HT-29 (cell line): Measurements from ENCODE around the gene NUDT2. TPM values are rescaled to one million over a fixed set of nuclear protein-coding genes. Genes with fewer than 3 reads are reported as not detected.
"Not testable (repeated sequence)": the region's sequence is repeated elsewhere in the genome, so short reads cannot be mapped to it uniquely, and the experiment has no call there.

Experiments used
- DNase-seq: peaks from one replicate; pipeline ENCODE4 v3.0.0-alpha.2; 2015; ENCODE audit warnings: low spot score
- total RNA-seq: library from RNA; depleted of rRNA; stranded (reverse); fragments of >200 nt; shearing (Covaris generic); gene quantifications from 2 replicates; pipeline ENCODE4 v1.2.3, GENCODE V29; 2014; rRNA removed

Gene NUDT2
- total RNA-seq, result 15.9 and 16.4 TPM in 2 replicates

DNA sequence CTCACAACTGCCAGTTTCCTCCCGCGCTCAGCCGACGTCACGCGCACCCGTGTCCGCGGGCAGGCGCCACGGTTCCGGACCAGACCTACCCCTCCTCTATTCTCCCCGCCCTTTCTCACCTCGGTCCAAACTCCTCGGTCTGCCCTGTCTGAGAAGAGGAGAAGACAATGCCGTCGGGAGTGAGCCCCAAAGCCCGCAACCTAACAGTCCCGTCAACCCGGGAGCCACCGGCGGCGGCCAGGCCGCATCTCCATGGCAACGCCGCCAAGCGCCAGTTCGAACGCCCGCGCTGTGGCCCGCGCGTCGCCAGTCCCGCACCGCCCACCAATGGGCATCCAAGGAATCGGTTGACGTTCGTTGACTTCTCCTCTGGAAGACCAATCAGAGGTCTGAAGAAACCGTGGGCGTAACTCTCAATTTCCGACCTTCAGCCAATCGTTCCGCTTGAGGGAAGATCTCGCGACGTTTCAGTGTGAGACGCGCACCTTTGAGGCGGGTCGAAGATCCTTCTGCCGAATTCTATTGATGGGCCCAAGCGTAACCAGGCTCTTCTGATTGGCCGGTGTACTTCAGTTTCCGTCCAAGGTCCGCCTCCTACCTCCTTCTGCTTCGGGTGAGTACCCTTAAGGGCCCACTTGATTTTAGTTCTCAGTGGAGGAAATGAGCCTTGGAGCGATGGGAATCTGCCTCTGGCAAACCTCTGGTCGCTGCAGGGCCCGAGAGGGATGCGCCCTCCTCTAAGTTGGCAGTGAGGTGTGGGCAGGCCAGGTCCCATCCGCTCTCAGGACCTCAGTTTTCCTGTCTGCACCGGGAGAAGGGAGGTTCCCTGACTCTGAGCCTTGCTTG lies at the start of gene NUDT2, which contains the start of gene KIF24:
Gene NUDT2 (plus strand): TSS at position 583 of the 846 bp plus-strand sequence. CDS start 9,471 bp downstream, outside the sequence.
Gene KIF24 (minus strand): TSS at position 282 of the 846 bp plus-strand sequence. CDS start 17,922 bp downstream, outside the sequence.
- peak; percentile 99 for DNase-seq

DNA sequence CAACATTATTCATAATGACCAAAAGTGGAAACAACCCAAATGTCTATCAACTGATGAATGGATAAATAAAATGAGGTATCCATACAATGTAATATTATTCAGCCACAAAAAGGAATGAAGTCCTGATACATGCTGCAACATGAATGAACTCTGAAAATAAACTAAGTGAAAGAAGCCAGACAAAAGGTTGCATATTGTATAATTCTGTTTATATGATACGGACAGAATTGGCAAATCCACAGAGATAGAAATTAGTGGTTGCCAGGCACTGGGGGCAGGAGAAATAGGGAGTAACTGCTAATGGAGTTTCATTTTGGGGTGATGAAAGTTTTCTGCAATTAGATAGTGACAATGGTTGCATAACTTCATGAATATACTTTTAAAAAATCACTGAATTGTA lies 47.3 kb upstream of the NUDT2 start:
- DNase-seq, result no peak

DNA sequence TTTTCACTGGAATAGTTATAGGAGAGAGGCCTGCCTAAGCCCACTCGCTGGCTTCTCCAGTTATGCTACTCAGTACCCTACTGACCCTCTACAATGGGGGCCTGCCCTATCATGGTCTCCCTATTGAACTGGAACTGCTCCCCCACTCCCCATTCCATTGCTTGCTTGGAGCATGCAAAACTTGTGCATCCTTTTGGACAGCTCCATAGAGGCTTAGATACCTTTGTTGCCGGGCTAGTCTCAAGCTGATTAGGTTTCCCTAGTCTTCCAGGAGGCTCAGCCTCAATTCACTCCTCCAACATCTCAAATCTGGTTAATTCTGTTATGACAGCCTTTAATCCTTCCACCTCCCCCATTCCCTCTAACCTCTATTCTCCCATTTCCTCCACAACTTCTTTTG lies 40.2 kb upstream of the NUDT2 start:
- no peak for DNase-seq

DNA sequence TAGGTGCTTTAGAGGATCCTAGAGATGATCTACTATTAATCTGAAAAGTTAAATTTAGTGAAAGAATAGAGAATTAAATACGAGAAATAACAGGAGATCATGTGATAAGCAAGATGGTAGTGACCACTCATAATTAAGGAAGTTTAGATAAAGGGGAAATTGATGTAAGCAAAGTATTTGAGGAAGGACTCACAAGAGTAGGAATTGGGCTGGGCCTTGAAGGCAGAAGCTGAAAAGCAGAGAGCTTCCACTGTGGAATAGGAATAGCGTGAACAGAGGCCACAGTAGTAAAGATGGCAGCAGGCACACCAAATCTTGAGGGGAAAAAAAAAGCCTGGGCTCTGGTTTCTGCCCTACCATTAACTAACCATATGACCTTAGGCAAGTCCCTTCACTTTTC lies 38.3 kb upstream of the NUDT2 start:
- DNase-seq, result no peak

DNA sequence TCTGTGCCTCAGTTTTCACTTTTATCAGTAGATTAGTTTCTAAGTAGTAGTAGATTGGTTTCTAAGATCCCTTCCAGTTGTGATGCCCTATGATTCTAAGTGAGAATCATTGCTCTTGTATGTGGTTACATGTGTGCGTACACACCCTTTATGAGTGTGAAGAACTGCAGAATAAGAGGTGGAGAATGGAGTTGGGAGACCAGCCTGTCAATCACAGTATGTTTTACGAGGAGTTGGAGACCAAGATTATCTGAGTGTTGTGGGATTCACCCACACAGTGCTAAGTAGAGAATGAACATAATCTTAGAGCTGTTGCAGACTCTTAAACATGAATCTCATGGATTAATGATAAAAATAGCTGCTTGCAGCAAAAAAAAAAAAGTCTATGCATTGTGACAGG lies 37.9 kb upstream of the NUDT2 start:
- DNase-seq, result no peak

DNA sequence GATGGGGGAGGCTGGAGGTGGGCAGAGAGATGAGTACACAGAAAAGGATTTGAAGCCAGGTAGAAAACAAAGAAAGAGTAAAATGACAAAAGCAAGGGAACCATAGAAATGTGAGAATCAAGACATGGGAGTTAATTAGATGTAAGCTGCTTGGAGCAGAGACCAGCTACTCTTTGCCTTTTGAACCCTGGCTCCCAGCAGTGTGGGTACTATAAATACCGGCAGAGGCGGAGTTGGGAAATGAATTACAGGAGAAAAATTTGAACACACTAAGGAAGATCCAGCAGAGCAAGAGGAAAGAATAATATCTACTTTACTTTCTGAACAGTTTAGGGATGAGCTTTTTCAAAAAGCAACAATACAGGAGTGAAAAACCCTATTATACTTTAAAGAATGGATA lies 36.8 kb upstream of the NUDT2 start:
- DNase-seq, result no peak

DNA sequence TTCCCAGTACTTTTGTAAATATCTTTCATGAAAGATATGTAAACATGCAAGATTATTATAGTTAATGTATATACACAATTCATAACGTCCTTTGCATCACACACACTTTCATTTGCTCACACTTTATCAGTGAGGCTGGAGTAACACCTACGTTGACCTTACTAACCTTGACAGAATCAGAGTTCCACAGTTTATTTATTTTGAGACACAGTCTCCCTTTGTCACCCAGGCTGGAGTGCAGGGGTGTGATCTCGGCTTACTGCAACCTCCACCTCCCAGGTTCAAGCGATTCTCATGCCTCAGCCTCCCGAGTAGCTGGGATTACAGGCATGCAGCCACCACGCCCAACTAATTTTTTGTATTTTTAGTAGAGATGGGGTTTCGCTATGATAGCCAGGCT lies 28.3 kb upstream of the NUDT2 start:
- DNase-seq, result not testable (repeated sequence)

DNA sequence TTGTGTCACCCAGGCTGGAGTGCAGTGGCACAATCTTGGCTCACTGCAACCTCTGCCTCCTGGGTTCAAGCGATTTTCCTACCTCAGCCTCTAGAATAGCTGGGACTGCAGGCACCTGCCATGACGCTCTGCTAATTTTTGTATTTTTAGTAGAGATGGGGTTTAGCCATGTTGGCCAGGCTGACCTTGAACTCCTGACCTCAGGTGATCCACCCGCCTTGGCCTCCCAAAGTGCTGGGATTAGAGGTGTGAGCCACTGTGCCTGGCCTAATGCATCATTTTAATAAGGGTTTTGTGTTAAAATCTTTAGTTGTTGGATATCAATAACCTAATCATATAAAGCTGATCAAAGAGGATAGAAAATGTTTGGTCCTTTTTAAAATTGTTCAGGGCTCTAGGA lies 21.1 kb upstream of the NUDT2 start:
- DNase-seq, result not testable (repeated sequence)

DNA sequence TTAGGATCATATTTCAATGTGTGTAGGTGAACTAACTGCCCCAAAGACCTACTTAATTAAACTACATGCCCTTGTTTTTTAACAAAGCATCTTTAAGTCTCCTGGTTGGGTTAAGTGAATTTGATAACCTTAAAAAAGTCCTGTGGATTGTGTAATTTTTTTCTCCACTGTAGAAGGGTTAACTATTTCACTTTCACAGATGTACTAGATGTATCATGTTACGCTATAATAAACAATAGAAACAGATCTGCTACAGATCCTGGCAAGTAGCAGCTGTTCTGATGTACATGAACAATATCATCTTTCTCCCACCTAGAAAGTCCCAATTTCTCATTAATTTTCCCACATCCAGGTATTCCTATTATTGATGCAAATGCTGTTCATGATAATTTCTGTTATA lies 19.2 kb upstream of the NUDT2 start:
- no peak for DNase-seq

DNA sequence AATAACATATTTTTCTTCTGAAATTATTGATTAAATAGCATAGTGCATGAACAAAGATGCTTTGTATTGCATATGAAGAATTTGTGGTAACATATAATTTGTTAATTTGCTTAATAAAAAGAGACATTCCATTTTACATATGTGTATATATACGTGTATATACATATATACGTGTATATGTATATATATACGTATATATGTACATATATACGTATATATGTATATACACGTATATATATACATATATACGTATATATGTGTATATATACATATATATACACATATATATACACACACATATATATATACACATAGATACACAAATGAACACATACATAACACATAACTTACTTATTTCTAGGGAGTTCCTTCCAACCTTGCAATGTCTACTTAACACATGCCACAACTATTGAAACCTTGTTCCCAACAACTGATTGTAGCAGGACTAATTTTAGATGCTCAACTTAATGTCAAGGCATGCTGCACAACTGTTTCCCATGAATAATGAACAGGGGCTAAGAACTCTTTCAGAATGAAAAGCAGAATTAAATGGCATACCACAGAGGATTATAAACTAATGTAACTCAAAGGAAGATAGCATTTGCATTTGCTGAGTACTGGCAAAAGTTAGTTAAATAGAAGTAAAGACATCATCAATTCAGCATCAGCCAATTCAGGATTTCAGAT lies 17.7 kb upstream of the NUDT2 start:
- no peak for DNase-seq

DNA sequence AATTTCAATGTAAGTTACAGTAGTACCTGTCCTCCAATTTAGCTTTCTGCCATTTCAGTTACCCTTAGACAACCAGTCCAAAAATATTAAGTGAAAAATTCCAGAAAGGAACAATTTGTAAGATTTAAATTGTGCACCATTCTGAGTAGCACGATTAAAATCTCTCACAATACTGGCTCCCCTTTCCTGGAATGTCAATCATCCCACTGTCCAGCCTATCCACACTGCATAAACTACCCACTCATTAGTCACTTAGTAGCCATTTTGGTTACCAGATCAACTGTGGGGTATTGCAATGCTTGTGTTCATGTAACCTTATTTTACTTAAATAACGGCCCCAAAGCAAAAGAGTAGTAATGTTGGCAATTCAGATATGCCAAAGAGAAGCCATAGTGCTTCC lies 11.9 kb upstream of the NUDT2 start:
- no peak for DNase-seq

DNA sequence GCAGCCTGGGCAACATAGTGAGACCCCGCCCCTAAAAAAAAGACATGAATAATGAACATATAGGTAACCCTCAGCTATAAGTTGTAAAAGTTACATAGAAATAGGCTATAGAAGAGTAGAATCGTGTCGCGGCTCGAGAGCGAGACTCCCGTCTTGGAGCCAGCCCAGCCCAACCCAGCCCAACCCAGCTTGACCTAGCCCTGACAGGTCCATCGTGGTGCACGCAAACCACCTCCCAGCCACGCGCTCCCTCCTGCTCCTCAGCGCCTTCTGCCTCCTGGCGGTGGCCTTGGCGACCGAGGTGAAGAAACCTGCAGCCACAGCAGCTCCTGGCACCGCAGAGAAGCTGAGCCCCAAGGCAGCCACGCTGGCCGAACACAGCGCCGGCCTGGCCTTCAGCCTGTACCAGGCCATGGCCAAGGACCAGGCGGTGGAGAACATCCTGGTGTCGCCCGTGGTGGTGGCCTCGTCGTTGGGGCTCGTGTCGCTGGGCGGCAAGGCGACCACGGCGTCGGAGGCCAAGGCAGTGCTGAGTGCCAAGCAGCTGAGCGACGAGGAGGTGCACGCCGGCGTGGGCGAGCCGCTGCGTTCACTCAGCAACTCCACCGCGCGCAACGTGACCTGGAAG lies 11.1 kb upstream of the NUDT2 start:
- DNase-seq, result no peak

DNA sequence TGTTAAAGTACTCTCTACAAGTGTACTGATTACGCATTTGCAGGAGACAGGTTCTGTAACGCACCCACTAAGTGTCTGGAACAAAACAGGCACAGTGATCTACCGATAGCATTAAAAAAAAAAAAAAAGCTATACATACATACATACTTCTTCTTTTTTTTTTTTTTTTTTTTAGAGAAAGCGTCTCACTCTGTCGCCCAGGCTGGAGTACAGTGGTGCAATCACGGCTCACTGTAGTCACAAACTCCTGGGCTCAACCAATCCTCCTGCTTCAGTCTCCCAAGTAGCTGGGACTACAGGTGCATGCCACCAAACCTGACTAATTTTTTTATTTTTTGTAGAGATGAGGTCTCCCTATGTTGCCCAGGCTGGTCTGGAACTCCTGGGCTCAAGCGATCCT lies 7.9 kb upstream of the NUDT2 start:
- DNase-seq, result no peak

DNA sequence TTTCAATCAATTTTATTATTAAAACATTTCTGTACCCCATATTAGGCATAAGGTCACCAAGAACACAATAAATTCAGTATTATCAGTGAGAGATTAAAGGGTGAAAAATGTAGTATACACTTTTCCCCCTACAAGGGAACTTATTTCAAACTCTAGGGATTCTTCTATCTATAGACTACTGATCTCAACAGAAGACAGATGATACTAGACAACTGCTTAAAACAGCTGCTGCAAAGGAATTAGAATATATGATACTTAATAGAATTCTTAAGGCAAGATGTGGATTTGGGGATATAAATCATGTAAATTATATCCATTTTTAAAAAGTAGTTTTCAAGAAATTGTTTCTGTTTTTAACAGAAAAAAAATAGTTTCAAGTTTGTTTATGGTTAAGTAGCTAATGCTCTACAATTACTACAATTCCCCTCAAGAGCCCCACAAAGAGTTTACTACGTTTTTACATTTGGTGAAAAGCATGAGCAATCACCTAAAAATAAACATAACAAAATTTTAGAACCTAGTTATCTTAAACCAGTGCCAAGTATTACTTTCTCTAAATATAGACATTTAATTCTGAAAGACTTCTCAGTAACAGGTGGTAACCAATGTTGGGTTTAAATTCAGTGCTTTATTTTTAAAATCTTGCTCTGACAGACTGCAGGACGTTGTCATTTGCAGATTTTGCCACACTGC lies 6.3 kb upstream of the NUDT2 start:
- DNase-seq, result no peak

DNA sequence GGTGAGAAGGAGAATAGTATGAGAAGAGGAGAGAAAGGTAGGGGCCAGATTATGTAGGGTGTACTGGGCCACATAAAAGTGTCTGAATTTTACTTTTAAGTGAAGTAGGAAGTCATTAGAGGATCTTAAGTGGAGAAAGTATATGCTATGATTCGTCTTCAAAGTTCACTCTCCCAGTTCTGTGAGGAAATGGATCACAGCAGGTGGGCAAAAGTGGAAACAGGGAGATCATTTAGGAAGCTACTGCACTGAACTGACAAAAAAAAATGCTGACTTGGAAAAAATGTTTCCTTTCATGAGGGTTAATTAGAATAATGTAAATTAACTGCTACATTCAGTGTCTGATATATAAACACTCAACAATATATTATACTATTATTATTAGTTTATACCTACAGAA lies 2.7 kb upstream of the NUDT2 start:
- DNase-seq, result no peak

DNA sequence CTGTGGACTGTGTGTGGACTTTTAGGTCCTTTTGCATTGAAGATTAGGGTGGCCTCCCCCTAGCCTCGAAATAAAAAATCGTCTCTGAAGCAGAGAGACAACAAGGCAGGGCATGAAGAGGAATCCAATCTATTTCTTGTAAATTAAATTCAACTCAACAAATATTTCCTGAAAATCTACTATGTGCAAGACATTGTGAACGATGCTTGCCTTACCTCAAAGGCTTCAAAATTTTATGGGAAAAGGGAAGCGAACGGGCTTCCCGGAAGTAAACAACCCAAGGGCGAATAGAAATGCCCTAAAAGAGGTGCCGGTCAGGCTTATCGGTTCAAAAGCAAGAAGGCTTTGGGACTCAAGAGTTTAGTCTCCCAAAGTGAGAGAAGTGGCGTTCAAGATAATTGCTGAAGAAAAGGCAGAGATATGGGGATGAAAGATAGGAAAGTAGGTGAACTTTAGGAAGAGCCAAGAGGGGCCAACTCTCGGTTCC lies 826 bp upstream of the NUDT2 start:
- DNase-seq, result no peak

DNA sequence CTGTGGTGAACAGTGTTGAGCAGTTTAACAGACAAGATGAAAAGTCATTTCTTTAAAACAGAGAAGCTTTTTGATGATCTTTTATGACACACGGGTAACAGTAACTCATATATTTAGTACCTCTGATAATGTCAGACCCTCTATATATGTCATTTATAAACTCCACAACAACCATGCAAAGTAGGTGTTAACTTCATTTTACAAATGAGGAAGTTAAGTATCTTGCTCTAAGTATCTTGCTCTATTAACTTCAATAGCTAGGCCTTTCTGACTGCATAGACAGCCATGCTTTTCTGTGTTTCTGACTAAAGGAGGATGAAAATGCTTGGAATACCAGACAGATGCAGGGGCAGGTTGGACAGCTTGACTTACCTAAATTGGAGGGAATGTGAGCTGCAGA lies 1.8 kb downstream of the NUDT2 start:
- DNase-seq, result no peak

DNA sequence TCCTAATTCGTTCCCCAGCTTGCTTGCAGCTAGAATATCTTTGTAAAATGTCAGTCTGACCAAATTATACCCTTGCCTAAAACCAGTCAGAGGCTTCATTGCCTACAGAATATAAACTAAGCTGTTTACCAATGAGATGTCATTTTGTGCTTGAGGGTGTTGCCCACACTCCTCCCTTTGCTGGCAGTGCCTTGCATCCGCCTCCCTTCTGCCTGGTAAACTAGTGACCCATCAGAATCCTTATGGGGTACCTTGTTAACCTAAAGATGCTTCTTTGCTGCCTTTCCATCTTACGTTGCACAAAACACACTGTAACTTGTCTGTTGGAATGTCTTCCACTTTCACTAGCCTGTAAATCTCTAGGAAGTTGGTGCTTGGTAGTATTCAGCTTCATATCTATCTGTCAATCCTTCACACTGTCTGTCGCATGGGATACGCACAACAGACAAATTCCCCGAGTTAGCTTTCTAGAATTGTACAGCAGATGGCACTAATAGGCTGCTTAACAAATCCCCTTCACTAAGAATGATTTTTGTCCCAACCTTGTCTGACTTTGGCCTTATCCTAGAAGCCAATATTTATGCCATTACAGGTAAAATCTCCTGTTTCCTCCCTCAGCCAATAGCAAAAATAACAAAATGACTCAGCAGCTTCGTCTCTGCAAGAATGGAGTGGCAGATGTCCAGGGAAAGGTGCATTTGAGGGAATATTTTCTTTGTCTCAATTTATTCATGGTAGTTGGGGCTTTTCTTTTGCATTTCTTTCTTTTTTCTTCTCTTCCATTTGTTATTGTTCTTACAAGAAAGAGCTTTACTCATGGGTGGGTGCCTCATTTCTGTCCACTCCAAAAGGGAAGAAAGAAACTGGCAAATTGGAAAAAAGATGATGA lies 3.0 kb downstream of the NUDT2 start:
- peak; percentile 69 for DNase-seq

DNA sequence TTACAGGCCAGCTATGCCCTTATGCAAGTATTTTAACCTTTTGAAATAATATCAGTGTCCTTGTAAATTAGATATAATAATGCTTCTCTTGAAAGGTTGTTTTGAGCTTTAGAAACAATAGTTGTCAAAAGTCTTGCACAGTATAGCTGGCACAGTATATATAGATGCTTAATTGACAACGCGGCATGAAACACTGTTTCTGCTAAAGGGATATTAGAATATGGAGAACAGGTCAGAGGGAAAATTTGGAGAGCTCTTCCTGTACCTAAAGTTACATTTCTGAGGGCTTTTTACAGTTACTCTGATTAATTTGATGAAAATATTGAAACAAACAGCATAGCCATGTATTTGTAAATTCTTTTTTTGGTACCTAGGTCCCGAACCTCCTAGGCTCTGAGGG lies 4.5 kb downstream of the NUDT2 start:
- no peak for DNase-seq

DNA sequence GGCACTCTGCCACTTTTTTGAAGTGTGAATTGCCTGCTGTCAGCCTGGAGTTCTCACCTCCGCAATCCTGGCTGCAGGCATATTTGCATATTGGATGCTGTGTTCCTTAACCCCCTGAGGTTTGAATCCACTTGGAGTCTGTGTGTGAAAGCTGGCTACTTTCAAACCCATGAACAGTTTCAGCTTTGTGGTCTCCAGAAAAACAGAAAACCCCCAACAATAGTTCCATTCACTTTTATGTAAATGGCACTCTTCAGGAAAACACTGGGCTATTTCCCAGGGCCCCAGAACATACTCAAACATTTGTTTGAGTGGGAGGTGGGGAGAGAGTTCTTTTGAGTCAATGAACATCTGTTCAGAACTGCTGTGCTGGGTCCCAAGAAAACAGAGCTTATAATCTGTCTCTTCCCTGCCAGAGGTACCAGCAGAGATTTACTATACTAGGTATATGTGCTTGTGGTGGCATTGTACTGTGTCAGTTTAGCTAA lies 5.0 kb downstream of the NUDT2 start:
- DNase-seq, result no peak
